H9 (cell line): ENCODE measurements around the gene ETF1. TPM values are rescaled to one million over a fixed set of nuclear protein-coding genes. Genes with fewer than 3 reads are reported as not detected.
A peak's percentile ranks its signal among the peaks of the same experiment; 100 is the strongest.

Experiments used
- DNase-seq: peaks from one replicate; pipeline ENCODE4 v3.0.0-alpha.2; 2017
- H2AFZ ChIP-seq: one replicate; pipeline ENCODE4 v1.6.1; 2013; ENCODE audit warnings: mild to moderate bottlenecking, low read length, control low read depth, moderate library complexity
- H2AK5ac ChIP-seq: 2 replicates; pipeline ENCODE4 v1.6.1; 2013; ENCODE audit warnings: low read length, control low read depth, mixed read lengths; ENCODE audit not compliant: insufficient read length
- H2BK120ac ChIP-seq: one replicate; pipeline ENCODE4 v1.6.1; 2013; ENCODE audit warnings: low read depth, mild to moderate bottlenecking, low read length, control low read depth, inconsistent platforms; ENCODE audit not compliant: poor library complexity, severe bottlenecking
- H2BK12ac ChIP-seq: 2 replicates; pipeline ENCODE4 v1.6.1; 2013; ENCODE audit warnings: low read length, control low read depth, mixed read lengths, low read depth; ENCODE audit not compliant: insufficient read length
- H2BK15ac ChIP-seq: 2 replicates; pipeline ENCODE4 v1.6.1; 2013; ENCODE audit warnings: low read depth, low read length, control low read depth
- H2BK20ac ChIP-seq: one replicate; pipeline ENCODE4 v1.6.1; 2013; ENCODE audit warnings: low read depth, mild to moderate bottlenecking, low read length, control low read depth, inconsistent platforms; ENCODE audit not compliant: poor library complexity, severe bottlenecking
- H2BK5ac ChIP-seq: 2 replicates; pipeline ENCODE4 v1.6.1; 2013; ENCODE audit warnings: low read length, control low read depth, mixed read lengths; ENCODE audit not compliant: insufficient read length
- H3K14ac ChIP-seq: 2 replicates; pipeline ENCODE4 v1.6.1; 2013; ENCODE audit warnings: low read length, control low read depth; ENCODE audit not compliant: insufficient read depth
- H3K18ac ChIP-seq: 2 replicates; pipeline ENCODE4 v1.6.1; 2013; ENCODE audit warnings: low read depth, mild to moderate bottlenecking, mixed read lengths, low read length, control low read depth; ENCODE audit not compliant: insufficient read length
- H3K23ac ChIP-seq: 2 replicates; pipeline ENCODE4 v1.6.1; 2013; ENCODE audit warnings: low read length, control low read depth, mixed read lengths, low read depth; ENCODE audit not compliant: insufficient read length
- H3K23me2 ChIP-seq: 2 replicates; pipeline ENCODE4 v1.6.1; 2013; ENCODE audit warnings: low read depth, mild to moderate bottlenecking, mixed read lengths, low read length, control low read depth; ENCODE audit not compliant: insufficient read length, poor library complexity, severe bottlenecking
- H3K27ac ChIP-seq: 2 replicates; pipeline ENCODE4 v1.5.1; 2013; ENCODE audit warnings: low read length, control low read depth, mixed read lengths, low read depth; ENCODE audit not compliant: insufficient read length
- H3K27me3 ChIP-seq: 2 replicates; pipeline ENCODE4 v1.6.1; 2013; ENCODE audit warnings: low read length, control low read depth, inconsistent platforms; ENCODE audit not compliant: insufficient read depth
- H3K4ac ChIP-seq: 2 replicates; pipeline ENCODE4 v1.6.1; 2013; ENCODE audit warnings: low read depth, mild to moderate bottlenecking, control low read depth, inconsistent platforms, low read length, moderate library complexity
- H3K4me1 ChIP-seq: 2 replicates; pipeline ENCODE4 v1.6.1; 2013; ENCODE audit warnings: low read length, control low read depth, inconsistent platforms; ENCODE audit not compliant: insufficient read depth
- H3K4me2 ChIP-seq: 2 replicates; pipeline ENCODE4 v1.6.1; 2013; ENCODE audit warnings: low read length, control low read depth, mixed read lengths; ENCODE audit not compliant: insufficient read length, insufficient read depth
- H3K56ac ChIP-seq: 2 replicates; pipeline ENCODE4 v1.6.1; 2013; ENCODE audit warnings: low read depth, mild to moderate bottlenecking, mixed read lengths, low read length, control low read depth; ENCODE audit not compliant: insufficient read length
- H3K79me1 ChIP-seq: 2 replicates; pipeline ENCODE4 v1.6.1; 2013; ENCODE audit warnings: low read depth, mild to moderate bottlenecking, moderate library complexity, low read length, control low read depth, inconsistent platforms; ENCODE audit not compliant: insufficient read depth, poor library complexity, severe bottlenecking
- H3K79me2 ChIP-seq: 2 replicates; pipeline ENCODE4 v1.6.1; 2013; ENCODE audit warnings: low read length, control low read depth, inconsistent platforms; ENCODE audit not compliant: insufficient read depth
- H3K9ac ChIP-seq: 2 replicates; pipeline ENCODE4 v1.6.1; 2013; ENCODE audit warnings: low read length, control low read depth, mixed read lengths; ENCODE audit not compliant: insufficient read length; ENCODE audit errors: extremely low read depth
- H3K9me3 ChIP-seq: one replicate; pipeline ENCODE4 v1.6.1; 2013; ENCODE audit warnings: low read depth, low read length, inconsistent platforms; ENCODE audit not compliant: control insufficient read depth
- H3T11ph ChIP-seq: one replicate; pipeline ENCODE4 v1.6.1; 2013; ENCODE audit warnings: mild to moderate bottlenecking, low read length, control low read depth, inconsistent platforms
- H4K20me1 ChIP-seq: one replicate; pipeline ENCODE4 v1.6.1; 2013; ENCODE audit not compliant: control insufficient read depth, insufficient read length, insufficient read depth
- H4K5ac ChIP-seq: 2 replicates; pipeline ENCODE4 v1.6.1; 2013; ENCODE audit warnings: low read depth, mild to moderate bottlenecking, mixed read lengths, low read length, control low read depth; ENCODE audit not compliant: insufficient read length
- H4K8ac ChIP-seq: replicated peaks from 2 replicates; pipeline ENCODE4 v1.6.1; 2013; ENCODE audit warnings: low read length, control low read depth, mixed read lengths, low read depth; ENCODE audit not compliant: insufficient read length
- H4K91ac ChIP-seq: 2 replicates; pipeline ENCODE4 v1.6.1; 2013; ENCODE audit warnings: low read depth, mild to moderate bottlenecking, moderate library complexity, mixed read lengths, low read length, control low read depth; ENCODE audit not compliant: insufficient read length
- H3K27ac Mint-ChIP-seq, 3 experiments: 2 replicates in 2 of 3; 3 replicates in 1 of 3; pipeline ENCODE4 v1.8.0; 2020 to 2021; ENCODE audit warnings: mixed read lengths in 3 of 3, mild to moderate bottlenecking in 1 of 3, moderate library complexity in 1 of 3
- H3K27me3 Mint-ChIP-seq: 2 replicates; pipeline ENCODE4 v1.8.0; 2021; ENCODE audit warnings: low read depth, mild to moderate bottlenecking, moderate library complexity, mixed read lengths
- H3K36me3 Mint-ChIP-seq, 3 experiments: 2 replicates in 2 of 3; 3 replicates in 1 of 3; pipeline ENCODE4 v1.8.0; 2020 to 2021; ENCODE audit warnings: low read depth in 3 of 3, mixed read lengths in 3 of 3; ENCODE audit not compliant: insufficient read depth in 1 of 3
- H3K4me1 Mint-ChIP-seq, 2 experiments: 2 replicates each; pipeline ENCODE4 v1.8.0; 2020; ENCODE audit warnings: mixed read lengths in 2 of 2
- H3K4me3 Mint-ChIP-seq, 2 experiments: 2 replicates in 1 of 2; 3 replicates in 1 of 2; pipeline ENCODE4 v1.8.0; 2020 to 2021; ENCODE audit warnings: mild to moderate bottlenecking in 2 of 2, mixed read lengths in 2 of 2, moderate library complexity in 1 of 2
- H3K9me3 Mint-ChIP-seq, 2 experiments: 2 replicates in 1 of 2; 3 replicates in 1 of 2; pipeline ENCODE4 v1.8.0; 2020; ENCODE audit warnings: mild to moderate bottlenecking in 2 of 2, mixed read lengths in 2 of 2, moderate library complexity in 1 of 2
- CTCF ChIP-seq: fragments of 200-600 bp; sonication (generic); conservative IDR thresholded peaks from 3 replicates; pipeline ENCODE4 v1.8.0; 2021; ENCODE audit warnings: antibody characterized with exemption, mild to moderate bottlenecking
- WGBS: extraction: QIAGEN DNeasy Blood & Tissue Kit; methylation state at CpG from one replicate; pipeline ENCODE4 v1.1.7; 2013; ENCODE audit warnings: missing lambda C conversion rate, low lambda C conversion rate, mixed read lengths; ENCODE audit not compliant: insufficient read length; ENCODE audit errors: extremely low coverage; 5-methylcytosine and 5-hydroxymethylcytosine counted together
- total RNA-seq: library from RNA; stranded (reverse); gene quantifications from 2 replicates; pipeline ENCODE4 v1.2.1, GENCODE V29; 2021

ETF1 gene
- total RNA-seq, 1 experiment from 2014 or later: 175 TPM

GRCh38 chr5:138465261-138466124, 77.5 kb downstream of the ETF1 start, which contains the start of gene EGR1:
Gene EGR1 (plus strand): TSS chr5:138465479. CDS start chr5:138465762, 283 bp downstream.
- peak within 1 kb of the TSS; percentile 83 for H3K9ac ChIP-seq
- no peaks in the 10 kb centered on the region; the same call in 1 of the 2 replicates for H3K27me3 ChIP-seq
- no peak within 1 kb of the TSS for H2BK12ac ChIP-seq
- no CpG with 5 or more reads among the region's 85 CpGs for WGBS
- H3K23ac ChIP-seq: no peak within 1 kb of the TSS
- Mint-ChIP-seq H3K9me3 (peaks cover 0 to 11% of the 10 kb centered on the region in 2 experiments; a peak in 2 of 5 replicates), H3K4me1 (peaks cover 24 to 31% of the 10 kb centered on the region in 2 experiments), H3K27me3 (peaks cover 22% of the 10 kb centered on the region), H3K36me3 (peaks cover 18 to 28% (median 26%) of the 10 kb centered on the region in 3 experiments), H3K27ac (peak within 1 kb of the TSS; percentile 32 to 92 (median 83); a peak in 4 of 7 replicates), H3K4me3 (peak within 1 kb of the TSS; percentile 86)
- H2AK5ac ChIP-seq: no peak within 1 kb of the TSS
- no peaks in the 10 kb centered on the region for H3K9me3 ChIP-seq
- H3K4ac ChIP-seq: no peak within 1 kb of the TSS
- no peaks in the 10 kb centered on the region for H3K79me1 ChIP-seq
- no peak within 1 kb of the TSS for H3T11ph ChIP-seq
- no peak within 1 kb of the TSS for H2BK120ac ChIP-seq
- no peak within 1 kb of the TSS for H4K91ac ChIP-seq
- H3K18ac ChIP-seq: peak within 1 kb of the TSS; percentile 94
- no peak within 1 kb of the TSS for H3K56ac ChIP-seq
- peak within 1 kb of the TSS; percentile 72 for H3K4me2 ChIP-seq
- no peak within 1 kb of the TSS for H2AFZ ChIP-seq
- H3K23me2 ChIP-seq: peaks cover 23% of the 10 kb centered on the region
- H3K4me1 ChIP-seq: no peaks in the 10 kb centered on the region
- H3K27ac ChIP-seq: no peak within 1 kb of the TSS
- H3K79me2 ChIP-seq: no peaks in the 10 kb centered on the region
- H4K5ac ChIP-seq: no peak within 1 kb of the TSS
- H4K8ac ChIP-seq: no peak within 1 kb of the TSS
- peak; percentile 95 for DNase-seq
- no peak within 1 kb of the TSS for H2BK15ac ChIP-seq
- TF ChIP-seq CTCF: no peak; the same call in 2 of the 3 replicates
- H2BK20ac ChIP-seq: no peak within 1 kb of the TSS
- peak within 1 kb of the TSS; percentile 87; the same call in 1 of the 2 replicates for H3K14ac ChIP-seq
- H2BK5ac ChIP-seq: no peak within 1 kb of the TSS
- no peaks in the 10 kb centered on the region for H4K20me1 ChIP-seq
